T-helper 22 cell (primary cell): ENCODE results near the gene RBP3.

Experiments used
- DNase-seq: peaks from one replicate; pipeline ENCODE4 v3.0.0-alpha.2; 2020; ENCODE audit warnings: low read depth

RBP3 gene

DNA sequence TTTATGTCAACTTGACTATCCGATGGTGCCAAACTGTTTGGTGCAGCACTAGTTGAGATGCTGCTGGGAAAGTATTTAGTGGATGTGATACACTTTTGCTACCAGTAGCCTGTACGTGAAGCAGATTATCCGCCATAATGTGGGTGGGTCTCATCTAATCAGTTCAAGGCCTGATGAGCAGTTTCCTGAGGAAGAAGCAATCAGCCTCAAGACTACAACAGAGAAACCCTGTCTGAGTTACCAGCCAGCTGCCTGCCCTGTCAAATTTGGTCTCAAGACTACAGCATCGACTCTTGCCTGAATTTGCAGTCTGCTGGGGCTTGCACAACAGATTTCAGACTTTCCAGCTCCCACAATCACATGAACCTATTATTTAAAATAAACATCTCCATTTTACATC, 10.9 kb upstream of the RBP3 start:
- no peak for DNase-seq

DNA sequence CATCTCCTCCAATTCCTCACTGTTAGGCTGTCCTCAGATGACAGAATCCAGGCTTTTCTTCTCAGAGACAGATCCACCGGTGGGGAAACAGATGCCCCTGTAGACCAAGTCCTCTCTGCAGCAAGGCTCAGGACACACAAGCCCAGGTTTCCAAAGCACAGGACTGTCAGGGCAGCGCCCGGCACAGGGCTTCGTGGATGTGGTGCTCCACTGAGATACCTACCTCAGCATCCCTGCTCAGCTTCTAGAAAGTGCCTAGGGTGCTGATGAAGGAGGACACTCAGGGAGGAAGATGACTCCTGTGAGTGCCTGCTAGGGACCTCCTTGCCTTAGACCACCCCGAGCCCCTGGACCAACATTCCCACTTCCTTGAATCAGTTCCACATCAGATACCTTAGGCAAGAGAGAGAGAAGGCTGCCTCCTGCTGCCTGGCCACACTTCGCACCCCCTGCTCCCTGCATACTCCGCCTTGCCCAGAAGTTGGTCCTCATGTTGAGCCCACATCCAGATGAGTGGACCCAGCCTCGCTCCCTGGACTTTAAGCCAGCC, 8.9 kb upstream of the RBP3 start:
- no peak for DNase-seq

DNA sequence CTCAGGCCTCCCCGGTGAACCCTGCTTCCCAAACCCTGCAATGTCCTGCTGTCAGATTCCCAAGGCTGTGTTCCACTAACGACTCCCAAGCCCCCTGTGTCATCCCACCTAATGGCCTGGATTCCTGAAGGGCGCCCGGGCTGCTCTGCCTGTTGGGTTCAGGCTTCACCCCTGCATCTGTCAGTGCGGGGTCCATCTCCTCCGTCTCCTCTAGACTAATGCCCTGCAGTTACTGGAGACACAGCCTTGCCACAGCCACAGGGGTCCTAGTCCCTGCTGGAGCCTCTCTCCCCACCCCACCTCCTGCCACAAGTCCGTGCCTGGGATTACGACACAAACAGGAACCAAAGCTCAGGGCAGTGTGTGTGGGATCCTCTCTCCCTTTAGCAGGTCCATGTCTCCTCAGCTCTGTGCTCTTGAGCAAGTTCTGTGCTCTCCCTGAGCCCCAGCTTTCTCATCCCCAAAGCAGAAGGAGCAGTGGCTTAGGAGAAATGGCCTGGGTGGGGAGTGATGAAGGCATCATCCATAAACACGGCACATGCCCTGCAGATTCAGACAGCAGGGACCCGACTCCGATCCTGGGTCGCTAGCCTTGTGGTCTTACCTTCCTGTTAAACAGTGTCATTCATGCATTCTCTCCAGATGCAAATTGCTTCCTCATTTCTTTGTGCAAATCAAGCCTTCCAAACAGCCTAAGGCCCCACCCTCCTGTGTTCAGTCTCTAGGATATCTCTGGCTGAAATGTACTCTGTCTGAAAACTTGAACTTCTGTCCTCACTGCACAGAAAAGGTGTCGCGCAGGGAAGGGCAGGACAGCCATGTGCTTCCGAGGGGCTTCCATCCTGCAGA, 8.2 kb upstream of the RBP3 start:
- DNase-seq: no peak

DNA sequence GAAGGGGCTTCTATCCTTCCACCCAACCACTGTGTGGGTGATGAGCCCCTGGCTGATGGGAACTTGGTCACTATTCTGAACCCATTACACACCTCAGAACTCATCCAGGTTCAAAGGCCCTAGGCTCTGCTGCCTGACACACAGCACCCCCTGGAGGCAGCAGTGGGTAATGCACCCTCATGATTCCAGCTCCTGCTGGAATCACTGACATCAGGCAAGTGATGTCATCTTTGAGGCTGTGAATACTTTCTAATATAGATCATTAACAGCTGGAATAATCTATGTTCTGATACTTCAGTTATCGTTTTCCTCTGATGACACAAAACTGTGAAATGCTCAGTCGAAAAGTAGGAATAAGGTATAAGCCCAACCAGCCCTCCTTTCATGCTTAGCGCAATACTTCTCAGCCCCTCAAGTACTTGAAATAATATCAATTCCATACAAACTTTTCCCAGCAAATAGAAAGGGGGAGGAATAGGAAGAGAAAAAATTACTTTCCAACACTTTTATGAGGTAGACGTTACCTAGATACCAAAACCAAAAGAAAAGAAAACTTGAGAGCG, 7.5 kb upstream of the RBP3 start:
- no peak for DNase-seq

DNA sequence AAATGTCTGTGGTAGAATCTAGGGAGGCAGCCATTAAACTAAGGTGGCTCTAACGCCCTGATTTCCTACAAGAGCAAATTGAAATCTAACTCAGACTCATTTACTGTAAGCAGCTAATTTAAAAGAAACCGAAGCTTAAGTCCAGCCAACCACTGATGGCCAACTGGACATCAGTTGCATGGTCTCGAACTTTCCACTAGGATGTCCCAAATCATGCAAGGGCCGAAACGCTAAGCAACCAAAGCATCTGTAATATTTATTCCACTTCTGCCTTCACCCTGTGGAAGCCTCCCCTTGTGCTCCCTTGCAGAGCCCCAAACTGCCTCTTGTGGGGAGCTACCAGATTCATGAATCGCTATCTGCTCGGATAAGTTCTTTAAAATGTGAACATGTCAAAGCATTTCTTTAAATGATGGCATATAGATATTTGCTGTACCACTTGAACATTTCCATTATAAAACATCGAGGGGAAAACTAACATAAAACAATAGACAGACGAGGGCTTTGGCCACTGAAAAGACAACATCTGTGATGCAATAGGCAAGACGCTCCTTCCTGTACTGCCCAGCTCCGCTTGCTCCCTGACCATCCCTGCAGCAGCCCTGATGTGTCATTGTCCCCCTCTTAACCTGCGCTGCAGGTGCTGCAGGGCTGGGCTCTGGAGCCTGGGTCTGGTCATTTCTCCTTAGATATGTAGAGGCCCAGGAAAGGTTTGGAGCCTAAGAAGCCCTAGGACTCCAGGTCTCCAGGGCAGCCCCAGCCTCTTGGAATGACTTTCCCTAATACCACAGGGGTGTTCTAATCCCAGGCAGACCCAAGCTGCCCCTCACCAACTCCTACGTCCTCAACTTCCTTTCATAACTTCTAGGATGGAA, 2.9 kb upstream of the RBP3 start:
- no peak for DNase-seq

DNA sequence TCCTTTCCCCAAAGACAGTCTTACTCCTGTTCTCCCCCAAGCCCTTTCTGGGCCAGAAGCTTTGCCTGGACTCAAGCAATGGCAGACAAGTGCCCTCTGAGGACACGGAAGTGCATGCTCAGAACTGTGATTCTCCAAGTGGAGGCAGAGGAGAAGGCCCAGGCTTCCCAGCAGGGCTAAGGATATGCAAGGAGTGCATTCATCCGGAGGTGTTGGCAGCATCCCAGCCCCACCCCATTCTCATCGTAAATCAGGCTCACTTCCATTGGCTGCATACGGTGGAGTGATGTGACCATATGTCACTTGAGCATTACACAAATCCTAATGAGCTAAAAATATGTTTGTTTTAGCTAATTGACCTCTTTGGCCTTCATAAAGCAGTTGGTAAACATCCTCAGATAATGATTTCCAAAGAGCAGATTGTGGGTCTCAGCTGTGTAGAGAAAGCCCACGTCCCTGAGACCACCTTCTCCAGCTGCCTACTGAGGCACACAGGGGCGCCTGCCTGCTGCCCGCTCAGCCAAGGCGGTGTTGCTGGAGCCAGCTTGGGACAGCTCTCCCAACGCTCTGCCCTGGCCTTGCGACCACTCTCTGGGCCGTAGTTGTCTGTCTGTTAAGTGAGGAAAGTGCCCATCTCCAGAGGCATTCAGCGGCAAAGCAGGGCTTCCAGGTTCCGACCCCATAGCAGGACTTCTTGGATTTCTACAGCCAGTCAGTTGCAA, 1.4 kb upstream of the RBP3 start:
- DNase-seq: no peak

DNA sequence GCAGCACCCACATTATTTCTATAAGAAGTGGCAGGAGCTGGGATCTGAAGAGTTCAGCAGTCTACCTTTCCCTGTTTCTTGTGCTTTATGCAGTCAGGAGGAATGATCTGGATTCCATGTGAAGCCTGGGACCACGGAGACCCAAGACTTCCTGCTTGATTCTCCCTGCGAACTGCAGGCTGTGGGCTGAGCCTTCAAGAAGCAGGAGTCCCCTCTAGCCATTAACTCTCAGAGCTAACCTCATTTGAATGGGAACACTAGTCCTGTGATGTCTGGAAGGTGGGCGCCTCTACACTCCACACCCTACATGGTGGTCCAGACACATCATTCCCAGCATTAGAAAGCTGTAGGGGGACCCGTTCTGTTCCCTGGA, 874 bp upstream of the RBP3 start:
- no peak for DNase-seq

DNA sequence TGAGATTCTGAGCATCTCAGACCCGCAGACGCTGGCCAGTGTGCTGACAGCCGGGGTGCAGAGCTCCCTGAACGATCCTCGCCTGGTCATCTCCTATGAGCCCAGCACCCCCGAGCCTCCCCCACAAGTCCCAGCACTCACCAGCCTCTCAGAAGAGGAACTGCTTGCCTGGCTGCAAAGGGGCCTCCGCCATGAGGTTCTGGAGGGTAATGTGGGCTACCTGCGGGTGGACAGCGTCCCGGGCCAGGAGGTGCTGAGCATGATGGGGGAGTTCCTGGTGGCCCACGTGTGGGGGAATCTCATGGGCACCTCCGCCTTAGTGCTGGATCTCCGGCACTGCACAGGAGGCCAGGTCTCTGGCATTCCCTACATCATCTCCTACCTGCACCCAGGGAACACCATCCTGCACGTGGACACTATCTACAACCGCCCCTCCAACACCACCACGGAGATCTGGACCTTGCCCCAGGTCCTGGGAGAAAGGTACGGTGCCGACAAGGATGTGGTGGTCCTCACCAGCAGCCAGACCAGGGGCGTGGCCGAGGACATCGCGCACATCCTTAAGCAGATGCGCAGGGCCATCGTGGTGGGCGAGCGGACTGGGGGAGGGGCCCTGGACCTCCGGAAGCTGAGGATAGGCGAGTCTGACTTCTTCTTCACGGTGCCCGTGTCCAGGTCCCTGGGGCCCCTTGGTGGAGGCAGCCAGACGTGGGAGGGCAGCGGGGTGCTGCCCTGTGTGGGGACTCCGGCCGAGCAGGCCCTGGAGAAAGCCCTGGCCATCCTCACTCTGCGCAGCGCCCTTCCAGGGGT, 703 bp downstream of the RBP3 start:
- DNase-seq: no peak

DNA sequence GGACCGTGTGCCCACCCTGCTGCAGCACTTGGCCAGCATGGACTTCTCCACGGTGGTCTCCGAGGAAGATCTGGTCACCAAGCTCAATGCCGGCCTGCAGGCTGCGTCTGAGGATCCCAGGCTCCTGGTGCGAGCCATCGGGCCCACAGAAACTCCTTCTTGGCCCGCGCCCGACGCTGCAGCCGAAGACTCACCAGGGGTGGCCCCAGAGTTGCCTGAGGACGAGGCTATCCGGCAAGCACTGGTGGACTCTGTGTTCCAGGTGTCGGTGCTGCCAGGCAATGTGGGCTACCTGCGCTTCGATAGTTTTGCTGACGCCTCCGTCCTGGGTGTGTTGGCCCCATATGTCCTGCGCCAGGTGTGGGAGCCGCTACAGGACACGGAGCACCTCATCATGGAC, 1.4 kb downstream of the RBP3 start:
- DNase-seq: no peak

DNA sequence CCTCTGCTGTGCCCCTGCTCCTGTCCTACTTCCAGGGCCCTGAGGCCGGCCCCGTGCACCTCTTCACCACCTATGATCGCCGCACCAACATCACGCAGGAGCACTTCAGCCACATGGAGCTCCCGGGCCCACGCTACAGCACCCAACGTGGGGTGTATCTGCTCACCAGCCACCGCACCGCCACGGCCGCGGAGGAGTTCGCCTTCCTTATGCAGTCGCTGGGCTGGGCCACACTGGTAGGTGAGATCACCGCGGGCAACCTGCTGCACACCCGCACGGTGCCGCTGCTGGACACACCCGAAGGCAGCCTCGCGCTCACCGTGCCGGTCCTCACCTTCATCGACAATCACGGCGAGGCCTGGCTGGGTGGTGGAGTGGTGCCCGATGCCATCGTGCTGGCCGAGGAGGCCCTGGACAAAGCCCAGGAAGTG, 1.8 kb downstream of the RBP3 start:
- DNase-seq: no peak

DNA sequence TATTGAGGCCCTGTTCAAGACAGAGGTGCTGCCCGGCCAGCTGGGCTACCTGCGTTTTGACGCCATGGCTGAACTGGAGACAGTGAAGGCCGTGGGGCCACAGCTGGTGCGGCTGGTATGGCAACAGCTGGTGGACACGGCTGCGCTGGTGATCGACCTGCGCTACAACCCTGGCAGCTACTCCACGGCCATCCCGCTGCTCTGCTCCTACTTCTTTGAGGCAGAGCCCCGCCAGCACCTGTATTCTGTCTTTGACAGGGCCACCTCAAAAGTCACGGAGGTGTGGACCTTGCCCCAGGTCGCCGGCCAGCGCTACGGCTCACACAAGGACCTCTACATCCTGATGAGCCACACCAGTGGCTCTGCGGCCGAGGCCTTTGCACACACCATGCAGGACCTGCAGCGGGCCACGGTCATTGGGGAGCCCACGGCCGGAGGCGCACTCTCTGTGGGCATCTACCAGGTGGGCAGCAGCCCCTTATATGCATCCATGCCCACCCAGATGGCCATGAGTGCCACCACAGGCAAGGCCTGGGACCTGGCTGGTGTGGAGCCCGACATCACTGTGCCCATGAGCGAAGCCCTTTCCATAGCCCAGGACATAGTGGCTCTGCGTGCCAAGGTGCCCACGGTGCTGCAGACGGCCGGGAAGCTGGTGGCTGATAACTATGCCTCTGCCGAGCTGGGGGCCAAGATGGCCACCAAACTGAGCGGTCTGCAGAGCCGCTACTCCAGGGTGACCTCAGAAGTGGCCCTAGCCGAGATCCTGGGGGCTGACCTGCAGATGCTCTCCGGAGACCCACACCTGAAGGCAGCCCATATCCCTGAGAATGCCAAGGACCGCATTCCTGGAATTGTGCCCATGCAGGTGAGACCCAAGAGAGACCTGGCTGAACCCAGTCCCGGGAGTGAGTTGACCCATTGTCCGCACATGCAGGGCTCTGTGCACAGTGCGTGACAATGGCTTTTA, 2.8 kb downstream of the RBP3 start:
- no peak for DNase-seq

DNA sequence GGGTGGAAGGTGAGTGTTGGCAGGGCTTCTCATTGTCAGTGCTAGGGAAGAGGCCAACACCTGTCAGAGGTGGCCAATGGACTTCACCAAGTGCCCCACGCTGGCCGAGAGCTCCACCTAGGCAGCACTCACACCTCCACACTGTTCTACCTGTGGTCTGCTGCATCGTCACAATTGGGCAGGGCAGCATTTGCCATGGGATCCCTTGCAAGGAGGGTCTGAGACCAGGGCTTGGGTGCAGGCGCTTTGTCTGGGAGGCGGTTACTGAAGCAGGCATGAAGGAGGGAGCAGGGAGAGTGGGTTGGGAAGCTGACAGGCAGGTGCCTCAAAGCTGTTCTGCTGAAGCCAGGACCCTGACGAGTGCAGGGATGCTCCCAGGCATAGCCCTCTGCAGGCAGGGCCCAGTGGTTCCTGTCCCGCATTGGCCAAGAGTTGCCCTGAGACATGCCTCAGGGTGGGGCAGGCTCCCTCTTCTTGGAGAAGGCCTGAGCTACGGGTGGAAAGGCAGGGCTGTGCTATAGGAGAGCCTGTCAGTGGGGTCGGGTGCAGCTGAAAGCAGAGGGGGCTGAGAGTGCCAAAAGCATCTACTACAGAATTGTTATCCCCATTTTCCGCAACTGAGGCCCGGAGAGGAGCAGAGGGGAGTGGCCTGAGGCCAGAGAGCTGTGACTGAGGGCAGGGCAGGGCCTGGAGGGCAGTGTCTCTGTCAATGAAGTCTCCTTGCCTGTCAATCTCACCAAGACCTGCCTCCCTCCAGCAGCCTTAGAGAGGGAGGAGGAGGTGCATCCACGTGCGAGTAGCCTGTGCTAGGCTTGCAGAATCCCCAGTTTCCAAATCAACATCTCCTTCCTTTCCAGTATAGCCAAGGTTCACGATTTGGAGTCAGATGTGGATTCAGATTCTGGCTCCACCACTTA, 4.0 kb downstream of the RBP3 start:
- no peak for DNase-seq

DNA sequence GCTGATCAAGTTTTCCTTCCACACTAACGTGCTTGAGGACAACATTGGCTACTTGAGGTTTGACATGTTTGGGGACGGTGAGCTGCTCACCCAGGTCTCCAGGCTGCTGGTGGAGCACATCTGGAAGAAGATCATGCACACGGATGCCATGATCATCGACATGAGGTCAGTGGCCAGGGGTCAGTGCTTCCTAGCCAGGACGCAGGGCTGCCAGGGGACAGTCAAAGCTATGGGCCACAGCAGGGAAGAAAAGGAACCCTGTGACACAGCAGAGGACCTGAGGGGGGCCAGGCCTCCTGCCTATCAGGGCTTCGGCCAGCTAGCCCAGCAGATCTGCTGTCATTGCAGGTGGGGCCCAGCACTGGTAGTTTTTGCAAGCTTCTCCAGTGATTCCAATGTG, 5.2 kb downstream of the RBP3 start:
- DNase-seq: no peak

DNA sequence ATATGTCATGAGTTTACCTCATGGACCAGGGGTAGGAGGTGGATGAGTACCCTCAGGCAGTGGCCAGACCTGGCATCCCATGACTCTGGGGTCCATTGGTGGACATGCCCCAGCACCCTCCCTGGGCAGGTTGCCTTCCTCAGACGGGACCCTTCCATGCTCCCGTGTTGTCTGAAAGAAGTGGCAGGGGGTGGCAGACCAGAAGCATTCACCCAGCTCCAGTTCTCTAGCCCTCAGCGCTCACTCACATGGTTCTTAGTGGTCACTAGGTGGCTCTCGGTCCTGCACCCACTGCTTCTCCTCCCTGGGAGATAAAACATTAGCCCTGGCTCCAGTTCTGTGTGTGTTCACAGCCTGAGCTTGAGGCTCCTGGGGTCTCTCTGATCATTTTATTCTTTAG, 6.0 kb downstream of the RBP3 start:
- DNase-seq: no peak

DNA sequence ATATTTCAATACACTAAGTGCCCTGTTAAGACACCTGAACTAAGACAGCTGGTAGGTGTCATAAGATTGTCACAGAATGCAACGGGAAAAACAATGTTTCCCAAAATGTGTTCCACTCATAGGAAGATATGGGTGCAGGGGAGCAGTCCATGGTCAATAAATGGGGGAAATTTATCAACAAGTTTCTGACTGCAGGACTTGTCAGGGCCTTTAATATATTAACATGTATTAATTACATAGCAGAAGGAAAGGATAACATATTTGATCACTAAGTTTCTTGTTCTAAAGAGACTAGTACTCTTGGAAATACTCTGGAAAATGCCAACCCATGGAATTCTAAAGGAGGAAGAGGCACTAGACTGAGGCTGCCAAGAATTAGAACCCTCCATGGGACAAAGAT, 6.7 kb downstream of the RBP3 start:
- no peak for DNase-seq

DNA sequence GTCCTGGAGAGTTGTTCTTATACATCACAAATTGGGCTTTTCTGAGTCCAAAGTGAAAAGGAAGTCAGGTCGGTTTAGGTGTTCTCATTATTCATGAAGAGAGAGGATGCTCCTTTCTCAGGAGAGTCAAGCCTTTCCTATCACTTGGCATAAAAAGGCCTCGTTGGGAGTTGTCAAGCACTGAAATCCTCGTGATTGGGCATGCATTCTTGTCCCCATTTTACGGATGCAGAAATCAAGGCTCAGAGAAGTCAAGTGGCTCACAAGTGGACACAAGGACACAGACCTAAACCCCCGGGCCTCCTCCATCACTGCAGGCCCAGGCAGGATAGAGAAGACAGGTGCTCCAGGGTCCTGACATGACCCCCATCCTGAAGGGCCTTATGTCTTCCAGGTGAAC, 8.5 kb downstream of the RBP3 start:
- DNase-seq: no peak

DNA sequence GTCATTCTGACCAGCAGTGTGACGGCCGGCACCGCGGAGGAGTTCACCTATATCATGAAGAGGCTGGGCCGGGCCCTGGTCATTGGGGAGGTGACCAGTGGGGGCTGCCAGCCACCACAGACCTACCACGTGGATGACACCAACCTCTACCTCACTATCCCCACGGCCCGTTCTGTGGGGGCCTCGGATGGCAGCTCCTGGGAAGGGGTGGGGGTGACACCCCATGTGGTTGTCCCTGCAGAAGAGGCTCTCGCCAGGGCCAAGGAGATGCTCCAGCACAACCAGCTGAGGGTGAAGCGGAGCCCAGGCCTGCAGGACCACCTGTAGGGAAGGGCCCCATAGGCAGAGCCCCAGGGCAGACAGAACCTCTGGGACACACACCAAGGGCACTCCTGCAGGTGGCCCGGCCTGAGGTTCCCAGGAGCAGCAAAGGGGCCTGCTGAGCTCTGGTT, 9.0 kb downstream of the RBP3 start:
- no peak for DNase-seq

DNA sequence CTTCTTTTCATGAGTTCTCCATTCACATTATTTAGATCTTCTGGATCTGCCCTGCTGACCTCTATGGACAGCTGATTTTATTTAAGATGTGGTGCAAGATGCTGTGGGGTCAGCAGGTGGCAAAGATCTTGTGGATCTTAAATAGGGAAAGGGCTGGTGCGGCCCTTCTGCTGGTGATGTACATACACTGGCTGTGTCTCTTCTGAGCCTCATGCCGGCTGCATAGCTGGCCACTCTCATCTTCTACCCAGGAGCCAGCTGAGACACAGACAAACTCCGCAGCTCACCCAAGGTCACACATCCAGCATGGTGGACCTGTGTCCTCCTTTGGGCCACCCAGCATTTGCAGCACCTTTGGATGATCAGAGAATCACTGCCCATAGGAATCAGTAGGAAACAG, 9.7 kb downstream of the RBP3 start:
- DNase-seq: no peak

DNA sequence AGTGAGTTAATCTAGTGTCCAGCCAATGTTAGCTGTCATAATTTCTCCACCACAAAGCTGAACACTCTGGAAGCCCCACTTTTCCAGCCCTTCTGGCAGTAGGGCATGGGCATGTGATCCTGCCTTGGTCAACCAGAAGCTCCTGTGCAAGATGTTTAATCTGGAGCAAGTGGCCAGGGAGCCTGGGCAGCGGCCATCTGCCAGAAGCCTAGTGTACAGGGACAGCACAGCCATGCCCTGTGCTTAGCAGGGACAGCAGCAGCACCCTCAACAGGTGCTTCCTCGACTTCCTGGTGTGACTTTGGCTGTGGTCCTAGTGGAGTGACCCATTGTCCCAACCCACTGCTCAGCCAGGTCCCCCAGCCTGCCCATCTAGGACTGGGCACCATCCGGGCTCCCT, 10.3 kb downstream of the RBP3 start:
- DNase-seq: no peak
